A204.1 (cell line): ENCODE data around the gene FSD1L.

Experiments
- FAIRE-seq: peaks from 2 replicates; lab custom pipeline; 2012; peaks lifted over from hg19 to GRCh38; lab: Jason Lieb, UNC

FSD1L gene

GRCh38 chr9:105447814-105448812, at the start of gene FSD1L:
TSS of gene FSD1L (plus strand) at chr9:105448034. CDS start at chr9:105448221, 187 bp downstream.
- FAIRE-seq, result no peak

- FAIRE-seq, result no peak
Measured at GRCh38 chr9:105399117-105399516, 48.7 kb upstream of the FSD1L start.

GRCh38 chr9:105401651-105402050, 46.2 kb upstream of the FSD1L start:
- FAIRE-seq, result no peak

GRCh38 chr9:105403552-105404248, 44.1 kb upstream of the FSD1L start:
- no peak for FAIRE-seq

GRCh38 chr9:105405514-105406131, 42.2 kb upstream of the FSD1L start:
- no peak for FAIRE-seq

GRCh38 chr9:105406369-105406768, 41.5 kb upstream of the FSD1L start:
- no peak for FAIRE-seq

- no peak for FAIRE-seq
Measured at GRCh38 chr9:105413525-105413924, 34.3 kb upstream of the FSD1L start.

GRCh38 chr9:105414947-105415661, 32.7 kb upstream of the FSD1L start:
- no peak for FAIRE-seq

- FAIRE-seq, result no peak
Measured at GRCh38 chr9:105415662-105415980, 32.2 kb upstream of the FSD1L start.

GRCh38 chr9:105416840-105417239, 31.0 kb upstream of the FSD1L start:
- no peak for FAIRE-seq

GRCh38 chr9:105418588-105419500, 29.0 kb upstream of the FSD1L start:
- FAIRE-seq, result no peak

GRCh38 chr9:105419816-105420597, 27.8 kb upstream of the FSD1L start:
- FAIRE-seq, result no peak

GRCh38 chr9:105421154-105421553, 26.7 kb upstream of the FSD1L start:
- no peak for FAIRE-seq

- no peak for FAIRE-seq
Measured at GRCh38 chr9:105421864-105422263, 26.0 kb upstream of the FSD1L start.

- FAIRE-seq, result peak; percentile 55
Measured at GRCh38 chr9:105425816-105426433, 21.9 kb upstream of the FSD1L start.

- no peak for FAIRE-seq
Measured at GRCh38 chr9:105426657-105427056, 21.2 kb upstream of the FSD1L start.

- no peak for FAIRE-seq
Measured at GRCh38 chr9:105431424-105432246, 16.2 kb upstream of the FSD1L start.

- FAIRE-seq, result no peak
Measured at GRCh38 chr9:105432247-105432842, 15.5 kb upstream of the FSD1L start.

GRCh38 chr9:105435453-105435852, 12.4 kb upstream of the FSD1L start:
- FAIRE-seq, result no peak
